ENCODE data around the gene DNALI1. TPM values are rescaled to one million over a fixed set of nuclear protein-coding genes. Genes with fewer than 3 reads are reported as not detected.

DNALI1 gene
- total and polyA plus RNA-seq, 2 of the 4 experiments (the other 2 are of a cell fraction) = 9.1 to 10.1 TPM

GRCh38 chr1:37609002-37609401 is 52.3 kb downstream of the DNALI1 start:
- Histone ChIP-seq H3K4me2 (ENCODE audit: low read depth, low read length) (no peak overlapping the region), H3K9me1 (ENCODE audit: insufficient read depth, low read length) (no peaks in the 10 kb centered on the region), H3K14ac (replicated peaks; ENCODE audit: low read depth, low read length) (no peak overlapping the region), H3K4me1 (ENCODE audit: control insufficient read depth, insufficient read depth, low read length) (peaks cover 3% of the 10 kb centered on the region; the same call in 1 of the 2 replicates), H3K4ac (ENCODE audit: low read depth, low read length) (no peak overlapping the region), H3K36me3 (ENCODE audit: control insufficient read depth, insufficient read depth, low read length) (no peaks in the 10 kb centered on the region), H3K23ac (ENCODE audit: low read depth, low read length) (no peak overlapping the region), H2AK5ac (ENCODE audit: low read depth, low read length) (no peak overlapping the region), H4K8ac (ENCODE audit: low read depth in 2 of 2, low read length in 2 of 2) (no peak overlapping the region), H3K27ac (ENCODE audit: insufficient read depth, low read length) (no peak overlapping the region), H3K18ac (ENCODE audit: low read depth, low read length) (no peak overlapping the region), H3K9ac (ENCODE audit: low read depth, low read length) (no peak overlapping the region), H2AFZ (replicated peaks; ENCODE audit: low read length, poor library complexity) (no peak overlapping the region), H3K27me3 (ENCODE audit: control insufficient read depth, insufficient read depth, low read length) (peaks cover 38% of the 10 kb centered on the region), H2AK9ac (replicated peaks; ENCODE audit: low read depth, low read length, poor library complexity) (no peak overlapping the region), H3K79me1 (ENCODE audit: low read depth in 1 of 2, low read length in 2 of 2) (no peaks in the 10 kb centered on the region), H4K91ac (ENCODE audit: insufficient read depth, low read depth, low read length) (no peak overlapping the region), H3K4me3 (ENCODE audit: insufficient read depth, low read depth, low read length) (no peak overlapping the region), H2BK20ac (ENCODE audit: low read depth, low read length) (no peak overlapping the region), H2BK120ac (ENCODE audit: low read depth, low read length) (no peak overlapping the region), H2BK15ac (ENCODE audit: low read depth, low read length) (no peak overlapping the region), H4K5ac (ENCODE audit: low read depth, low read length) (no peak overlapping the region), H3K56ac (ENCODE audit: extremely low read depth, insufficient read depth, low read length) (no peak overlapping the region), H3K9me3 (ENCODE audit: control insufficient read depth, insufficient read depth, low read length) (no peaks in the 10 kb centered on the region), H2BK5ac (ENCODE audit: low read depth, low read length, poor library complexity, severe bottlenecking) (no peak overlapping the region), H4K20me1 (ENCODE audit: insufficient read depth, low read length) (no peaks in the 10 kb centered on the region)
- BruUV-seq (replicated peaks) = no TSS peak
- ChIA-PET POLR2A (ENCODE audit: unreplicated experiment) (no interaction called here), CTCF (no interaction called here)
- DNase-seq (no peak), ATAC-seq (ENCODE audit: low read depth) (no peak)
- dilution Hi-C loops (cut with HindIII; ENCODE audit: low sequenced_read_pairs, unreplicated experiment) (no loop called here), intact Hi-C loops (cut with micrococcal nuclease) (loop anchor here (10.0 kb wide), 1 partner anchor 196 kb away; the partner anchor contains the start of genes C1orf122 and YRDC), in situ Hi-C loops (cut with MboI; ENCODE audit: low sequenced_read_pairs) (loop anchor here (5.0 to 25.0 kb wide), 2 partner anchors 63 to 1203 kb away; no protein-coding TSS in a partner anchor)
- no CpG with 5 or more reads among the region's 2 CpGs for WGBS, 2 experiments (ENCODE audit: extremely low coverage in 2 of 2, insufficient read length in 1 of 2)
- TF ChIP-seq MAFK (IDR thresholded peaks at IDR 0.05; ENCODE audit: low read depth, low read length) = no peak
- no peak for TF ChIP-seq FOS (IDR thresholded peaks at IDR 0.05; ENCODE audit: low read depth, low read length)
- no peak for TF ChIP-seq CTCF (conservative IDR thresholded peaks at IDR 0.05; ENCODE audit: low read depth, low read length)
- no peak for TF ChIP-seq POLR2A (IDR thresholded peaks at IDR 0.05; ENCODE audit: low read depth, low read length)
- no peak for TF ChIP-seq SMC3 (IDR thresholded peaks at IDR 0.05; ENCODE audit: low read depth, low read length)
- no peak for TF ChIP-seq ELK1 (IDR thresholded peaks at IDR 0.05; ENCODE audit: borderline replicate concordance, low read depth, low read length)
- TF ChIP-seq RAD21 (IDR thresholded peaks at IDR 0.05; ENCODE audit: low read length) = no peak
- no peak for TF ChIP-seq CHD1 (IDR thresholded peaks at IDR 0.05; ENCODE audit: low read depth, low read length)
- TF ChIP-seq MXI1 (IDR thresholded peaks at IDR 0.05; ENCODE audit: borderline replicate concordance, low read depth, low read length) = no peak
- no peak for TF ChIP-seq NFE2L2 (IDR thresholded peaks at IDR 0.05; ENCODE audit: low read depth, low read length)
- no peak for TF ChIP-seq MAZ (IDR thresholded peaks at IDR 0.05; ENCODE audit: borderline replicate concordance, low read depth, low read length)
- no peak for TF ChIP-seq USF2 (IDR thresholded peaks at IDR 0.05; ENCODE audit: low read depth, low read length)
- no peak for TF ChIP-seq CEBPB (IDR thresholded peaks at IDR 0.05; ENCODE audit: low read depth, low read length)
- no peak for TF ChIP-seq RCOR1 (IDR thresholded peaks at IDR 0.05; ENCODE audit: insufficient replicate concordance, low read length)
- TF ChIP-seq BHLHE40 (IDR thresholded peaks at IDR 0.05; ENCODE audit: low read depth, low read length) = no peak
- TF ChIP-seq RFX5 (IDR thresholded peaks at IDR 0.05; ENCODE audit: low read depth, low read length) = no peak

Measured in IMR-90 (cell line).